OCI-LY1 (cell line): Measurements from ENCODE around the gene KLHL2.

Source experiments
- EZH2 ChIP-seq: fragments of 200-600 bp; sonication (generic), shearing (Covaris generic); IDR thresholded peaks from 2 replicates; pipeline ENCODE4 v1.8.0; 2017; ENCODE audit warnings: borderline replicate concordance, mixed run types, mild to moderate bottlenecking, antibody characterized with exemption, low read length, moderate library complexity, mixed read lengths
- TF ChIP-seq, protein P1 (sequence below): fragments of 200-600 bp; sonication (generic), shearing (Covaris generic); IDR thresholded peaks from 2 replicates; pipeline ENCODE4 v1.5.1; 2017; ENCODE audit warnings: mild to moderate bottlenecking, antibody characterized with exemption, low read length, moderate library complexity, mixed read lengths

DNA sequence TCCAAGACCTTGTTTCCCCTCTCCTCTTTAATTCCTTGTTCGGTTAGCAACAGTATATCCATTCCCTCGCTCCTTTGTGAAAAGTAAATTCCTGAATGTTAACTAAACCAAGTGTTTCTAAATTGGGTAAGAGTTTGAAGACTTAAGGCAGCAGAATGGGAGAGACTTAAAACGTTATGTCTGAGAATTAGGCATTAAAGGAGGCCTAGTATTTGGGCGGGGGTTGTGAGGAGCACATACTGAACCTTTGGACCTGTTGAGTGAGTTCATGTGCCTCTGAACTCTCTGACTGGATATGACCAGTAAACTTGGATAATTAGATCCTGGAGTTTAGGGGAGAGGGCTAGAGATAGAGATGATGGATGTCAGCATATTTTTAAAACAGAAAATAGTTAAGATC is 121.3 kb downstream of the KLHL2 start:
- TF ChIP-seq, protein P1, sequence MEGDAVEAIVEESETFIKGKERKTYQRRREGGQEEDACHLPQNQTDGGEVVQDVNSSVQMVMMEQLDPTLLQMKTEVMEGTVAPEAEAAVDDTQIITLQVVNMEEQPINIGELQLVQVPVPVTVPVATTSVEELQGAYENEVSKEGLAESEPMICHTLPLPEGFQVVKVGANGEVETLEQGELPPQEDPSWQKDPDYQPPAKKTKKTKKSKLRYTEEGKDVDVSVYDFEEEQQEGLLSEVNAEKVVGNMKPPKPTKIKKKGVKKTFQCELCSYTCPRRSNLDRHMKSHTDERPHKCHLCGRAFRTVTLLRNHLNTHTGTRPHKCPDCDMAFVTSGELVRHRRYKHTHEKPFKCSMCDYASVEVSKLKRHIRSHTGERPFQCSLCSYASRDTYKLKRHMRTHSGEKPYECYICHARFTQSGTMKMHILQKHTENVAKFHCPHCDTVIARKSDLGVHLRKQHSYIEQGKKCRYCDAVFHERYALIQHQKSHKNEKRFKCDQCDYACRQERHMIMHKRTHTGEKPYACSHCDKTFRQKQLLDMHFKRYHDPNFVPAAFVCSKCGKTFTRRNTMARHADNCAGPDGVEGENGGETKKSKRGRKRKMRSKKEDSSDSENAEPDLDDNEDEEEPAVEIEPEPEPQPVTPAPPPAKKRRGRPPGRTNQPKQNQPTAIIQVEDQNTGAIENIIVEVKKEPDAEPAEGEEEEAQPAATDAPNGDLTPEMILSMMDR, result no peak
- no peak for TF ChIP-seq EZH2
